Measurements from ENCODE around the gene AHRR.
"Not testable (repeated sequence)": the region's sequence is repeated elsewhere in the genome, so short reads cannot be mapped to it uniquely, and the experiment has no call there.

The AHRR gene

GRCh38 chr5:464446-464842 is 142.9 kb downstream of the AHRR start:
- DNase-seq, result no peak

- DNase-seq, result no peak
Measured at GRCh38 chr5:464843-465590, 143.5 kb downstream of the AHRR start.

- no peak for DNase-seq
Measured at GRCh38 chr5:465591-466403, 144.3 kb downstream of the AHRR start.

- DNase-seq, result no peak
Measured at GRCh38 chr5:466661-467310, 145.3 kb downstream of the AHRR start.

- DNase-seq, result no peak
Measured at GRCh38 chr5:468401-468800, 146.9 kb downstream of the AHRR start.

- DNase-seq, result no peak
Measured at GRCh38 chr5:469752-470483, 148.4 kb downstream of the AHRR start.

- DNase-seq, result no peak
Measured at GRCh38 chr5:470961-471749, 149.6 kb downstream of the AHRR start.

GRCh38 chr5:471750-472058 is 150.2 kb downstream of the AHRR start:
- DNase-seq, result no peak

- no peak for DNase-seq
Measured at GRCh38 chr5:472076-472655, 150.7 kb downstream of the AHRR start.

GRCh38 chr5:472656-473550 is 151.4 kb downstream of the AHRR start:
- peak; percentile 37 for DNase-seq

- DNase-seq, result no peak
Measured at GRCh38 chr5:473551-474192, 152.2 kb downstream of the AHRR start.

GRCh38 chr5:474232-474839 is 152.8 kb downstream of the AHRR start:
- not testable (repeated sequence) for DNase-seq

GRCh38 chr5:474840-475661 is 153.5 kb downstream of the AHRR start:
- no peak for DNase-seq

GRCh38 chr5:475704-476101 is 154.2 kb downstream of the AHRR start:
- no peak for DNase-seq

GRCh38 chr5:476102-476813 is 154.7 kb downstream of the AHRR start:
- no peak for DNase-seq

- DNase-seq, result no peak
Measured at GRCh38 chr5:476814-477175, 155.3 kb downstream of the AHRR start.

- no peak for DNase-seq
Measured at GRCh38 chr5:477247-477646, 155.7 kb downstream of the AHRR start.

- DNase-seq, result no peak
Measured at GRCh38 chr5:477871-478270, 156.4 kb downstream of the AHRR start.

Data from NCI-H1417 treated with DMSO at 0.1 percent for 48 hours (cell line).